B cell (primary cell): ENCODE results near the gene FAF2. TPM values are rescaled to one million over a fixed set of nuclear protein-coding genes. Genes with fewer than 3 reads are reported as not detected.

ENCODE experiments used
- ATAC-seq: fragments of 200-7000 bp; cut with Tn5 transposase; one replicate; pipeline ENCODE4 v1.10.0; 2021; ENCODE audit warnings: low read depth, mild to moderate bottlenecking, moderate number of reproducible peaks, moderate library complexity
- CTCF ChIA-PET: fragments of 350-600 bp; sonication (Branson Sonifier 250); formaldehyde crosslinking; loops from one replicate; lab custom pipeline; 2021; ENCODE audit warnings: antibody characterized with exemption, inconsistent platforms; lab: Charles Lee
- POLR2A ChIA-PET: fragments of 350-600 bp; sonication (Branson Sonifier 250); formaldehyde crosslinking; loops from one replicate; lab custom pipeline; 2021; ENCODE audit warnings: antibody characterized with exemption; lab: Charles Lee
- DNase-seq: peaks from one replicate; pipeline ENCODE4 v3.0.0; 2013
- H2AFZ ChIP-seq: 2 replicates; pipeline ENCODE4 v1.6.1; 2012; ENCODE audit warnings: mild to moderate bottlenecking, low read depth, low read length; ENCODE audit not compliant: insufficient read depth, poor library complexity, severe bottlenecking
- H3K27ac ChIP-seq, 2 donors: 1 replicate in 1 of 2; 2 replicates in 1 of 2; pipeline ENCODE4 v1.5.1; 2012 to 2013; ENCODE audit warnings: low read length in 2 of 2, mild to moderate bottlenecking in 2 of 2, moderate library complexity in 1 of 2
- H3K27me3 ChIP-seq, 4 experiments: fragments of 200-600 bp in 1 of 4; sonication (generic) in 1 of 4; replicated peaks in 1 of 4; 1 replicate in 2 of 4; 2 replicates in 2 of 4; pipeline versions ENCODE4 v1.6.1 to v1.7.0; 2013 to 2016; ENCODE audit warnings: low read length in 3 of 4, mild to moderate bottlenecking in 2 of 4, mixed read lengths in 1 of 4, moderate library complexity in 1 of 4; ENCODE audit not compliant: insufficient read depth in 4 of 4, control insufficient read depth in 3 of 4; ENCODE audit errors: control extremely low read depth in 1 of 4
- H3K36me3 ChIP-seq, 2 experiments: replicated peaks in 1 of 2; 1 replicate in 1 of 2; 2 replicates in 1 of 2; pipeline versions ENCODE4 v1.6.1 to v1.7.1; 2013; ENCODE audit warnings: low read length in 1 of 2; ENCODE audit not compliant: insufficient read depth in 2 of 2, control insufficient read depth in 1 of 2; ENCODE audit errors: control extremely low read depth in 1 of 2, extremely low read depth in 1 of 2
- H3K4me1 ChIP-seq, 2 donors: fragments of 200-600 bp in 1 of 2; sonication (generic) in 1 of 2; 1 replicate in 1 of 2; 2 replicates in 1 of 2; pipeline versions ENCODE4 v1.5.1 to v1.6.1; 2013 to 2017; ENCODE audit warnings: low read length in 2 of 2; ENCODE audit not compliant: control insufficient read depth in 2 of 2, insufficient read depth in 2 of 2
- H3K4me2 ChIP-seq: replicated peaks from 2 replicates; pipeline ENCODE3; 2012; ENCODE audit warnings: mild to moderate bottlenecking, low read depth, low read length; ENCODE audit not compliant: poor library complexity, severe bottlenecking
- H3K4me3 ChIP-seq, 5 experiments: fragments of 200-600 bp in 1 of 5; sonication (generic) in 1 of 5; 1 replicate in 3 of 5; 2 replicates in 2 of 5; pipeline versions ENCODE4 v1.5.1 to v1.7.0; 2011 to 2016; ENCODE audit warnings: low read length in 4 of 5, mild to moderate bottlenecking in 4 of 5, low read depth in 2 of 5, control low read depth in 1 of 5, moderate library complexity in 1 of 5; ENCODE audit not compliant: insufficient read depth in 1 of 5; ENCODE audit errors: control extremely low read depth in 1 of 5, extremely low read depth in 1 of 5
- H3K79me2 ChIP-seq: fragments of 200-600 bp; sonication (generic); one replicate; pipeline ENCODE4 v1.6.0; 2016; ENCODE audit warnings: low read length; ENCODE audit not compliant: control insufficient read depth, insufficient read depth
- H3K9ac ChIP-seq: fragments of 200-600 bp; sonication (generic); 2 replicates; pipeline ENCODE4 v1.6.1; 2017; ENCODE audit warnings: mild to moderate bottlenecking, low read length, moderate library complexity
- H3K9me3 ChIP-seq, 3 donors: one replicate each; pipeline versions ENCODE4 v1.6.1 to v1.7.1; 2013; ENCODE audit warnings: low read length in 2 of 3; ENCODE audit not compliant: control insufficient read depth in 2 of 3, insufficient read depth in 1 of 3; ENCODE audit errors: control extremely low read depth in 1 of 3
- H4K20me1 ChIP-seq: 2 replicates; pipeline ENCODE4 v1.6.0; 2012; ENCODE audit warnings: mild to moderate bottlenecking, low read length; ENCODE audit not compliant: insufficient read depth, control insufficient read depth, poor library complexity, severe bottlenecking
- H3K27ac Mint-ChIP-seq: one replicate; pipeline ENCODE4 v1.8.0; 2021; ENCODE audit warnings: mixed read lengths
- H3K27me3 Mint-ChIP-seq: one replicate; pipeline ENCODE4 v1.8.0; 2021; ENCODE audit warnings: mixed read lengths
- H3K4me1 Mint-ChIP-seq: one replicate; pipeline ENCODE4 v1.8.0; 2021; ENCODE audit warnings: mixed read lengths
- H3K4me3 Mint-ChIP-seq: one replicate; pipeline ENCODE4 v1.8.0; 2021; ENCODE audit warnings: mixed read lengths
- H3K9me3 Mint-ChIP-seq: one replicate; pipeline ENCODE4 v1.8.0; 2022; ENCODE audit warnings: mixed read lengths; ENCODE audit not compliant: insufficient read depth
- CTCF ChIP-seq: fragments of 200-600 bp; IDR thresholded peaks from one replicate; pipeline ENCODE4 v1.8.0; 2022; ENCODE audit warnings: antibody characterized with exemption, mild to moderate bottlenecking
- EZH2 ChIP-seq: IDR thresholded peaks from 2 replicates; pipeline ENCODE4 v1.6.1; 2012; ENCODE audit warnings: borderline replicate concordance, low read depth, mild to moderate bottlenecking, moderate library complexity, low read length; ENCODE audit not compliant: insufficient read depth, poor library complexity, severe bottlenecking
- WGBS: methylation state at CpG from one replicate; pipeline ENCODE4 v1.1.5; 2013; ENCODE audit warnings: missing lambda C conversion rate; ENCODE audit not compliant: insufficient coverage; 5-methylcytosine and 5-hydroxymethylcytosine counted together
- intact Hi-C: fragments of 100-400 bp; cut with micrococcal nuclease; formaldehyde crosslinking; loops from one replicate; pipeline ENCODE4 v1.10.0; 2022
- polyA plus RNA-seq: library from polyadenylated mRNA; depleted of rRNA; stranded (reverse); fragments of >200 nt; gene quantifications from 2 replicates; pipeline ENCODE4 v1.2.3, GENCODE V29; 2012
- total RNA-seq, 2 donors: library from RNA; stranded (reverse); fragments of 120-200 nt in 1 of 2; gene quantifications; 1 replicate in 1 of 2; 2 replicates in 1 of 2; pipeline versions ENCODE4 v1.2.3 to v1.2.4, GENCODE V29; 2013 to 2022

FAF2 gene
- total and polyA plus RNA-seq, 2 donors (not counting 1 experiment from before 2014, with no cell fraction given) = 10.9 to 35.1 TPM

GRCh38 chr5:176540476-176540899, 92.3 kb downstream of the FAF2 start:
- peak overlapping the region; percentile 98 for H3K27ac Mint-ChIP-seq
- H3K9ac ChIP-seq = no peak overlapping the region
- ATAC-seq = no peak
- H3K36me3 ChIP-seq = no peaks in the 10 kb centered on the region
- H3K79me2 ChIP-seq = peaks cover 27% of the 10 kb centered on the region
- no peak overlapping the region for H2AFZ ChIP-seq
- peaks cover 56% of the 10 kb centered on the region for H3K4me1 Mint-ChIP-seq
- H3K9me3 ChIP-seq = peaks cover 0 to 8% (median 0%) of the 10 kb centered on the region in 3 donors
- no peaks in the 10 kb centered on the region for H3K27me3 Mint-ChIP-seq
- TF ChIP-seq CTCF (no peak), EZH2 (no peak)
- H4K20me1 ChIP-seq = peaks cover 25% of the 10 kb centered on the region
- H3K9me3 Mint-ChIP-seq = no peaks in the 10 kb centered on the region
- WGBS = 99% methylated on average over 6 of the region's 8 CpGs
- CTCF ChIA-PET = interaction anchor here (0.9 kb wide), 1 partner anchor 124 kb away, joined by 3 read pairs; the partner anchor contains the start of gene CLTB
- POLR2A ChIA-PET = no interaction called here
- H3K27ac ChIP-seq = peak overlapping the region; percentile 77 to 85
- H3K4me3 Mint-ChIP-seq = peak overlapping the region; percentile 20
- intact Hi-C loops = loop anchor here (5.0 kb wide), 2 partner anchors 92 to 887 kb away; partner anchors contain the start of genes EIF4E1B, GRK6 and SNCB
- peak overlapping the region; percentile 81 for H3K4me2 ChIP-seq
- H3K4me3 ChIP-seq = no peak overlapping the region
- H3K27me3 ChIP-seq = no peaks in the 10 kb centered on the region
- no peak for DNase-seq
- H3K4me1 ChIP-seq = peaks cover 36 to 43% of the 10 kb centered on the region in 2 donors

GRCh38 chr5:176540956-176541337, 92.8 kb downstream of the FAF2 start:
- ATAC-seq = no peak
- peaks cover 24% of the 10 kb centered on the region for H4K20me1 ChIP-seq
- peak overlapping the region; percentile 98 for H3K27ac Mint-ChIP-seq
- H3K4me3 ChIP-seq = peak overlapping the region in 2 of 5 experiments; percentile 65 to 79
- H3K27me3 Mint-ChIP-seq = no peaks in the 10 kb centered on the region
- no peaks in the 10 kb centered on the region for H3K27me3 ChIP-seq
- peaks cover 52% of the 10 kb centered on the region for H3K4me1 Mint-ChIP-seq
- peaks cover 0 to 8% (median 0%) of the 10 kb centered on the region in 3 donors for H3K9me3 ChIP-seq
- peak overlapping the region; percentile 66 for H3K9ac ChIP-seq
- ChIA-PET CTCF (no interaction called here), POLR2A (no interaction called here)
- peaks cover 27% of the 10 kb centered on the region for H3K79me2 ChIP-seq
- no peaks in the 10 kb centered on the region for H3K36me3 ChIP-seq
- H3K4me1 ChIP-seq = peaks cover 36 to 43% of the 10 kb centered on the region in 2 donors
- peak overlapping the region; percentile 81 for H3K4me2 ChIP-seq
- peak overlapping the region; percentile 71 for H2AFZ ChIP-seq
- peak overlapping the region; percentile 90 for H3K4me3 Mint-ChIP-seq
- H3K9me3 Mint-ChIP-seq = no peaks in the 10 kb centered on the region
- peak overlapping the region; percentile 77 to 85 for H3K27ac ChIP-seq
- WGBS = 74% methylated on average over 8 of the region's 8 CpGs
- intact Hi-C loops = loop anchor here (5.0 kb wide), 2 partner anchors 91 to 886 kb away; partner anchors contain the start of genes EIF4E1B, GRK6 and SNCB
- no peak for TF ChIP-seq EZH2
- TF ChIP-seq CTCF = no peak
- DNase-seq = no peak
